Glutamatergic neuron (in vitro differentiated cells): ENCODE measurements around the gene TLNRD1. TPM values are rescaled to one million over a fixed set of nuclear protein-coding genes. Genes with fewer than 3 reads are reported as not detected.
"Not testable (repeated sequence)": the region's sequence is repeated elsewhere in the genome, so short reads cannot be mapped to it uniquely, and the experiment has no call there.

Source experiments
- DNase-seq: peaks from one replicate; pipeline ENCODE4 v3.0.0; 2022
- H3K27ac Mint-ChIP-seq: one replicate; pipeline ENCODE4 v1.8.0; 2020; ENCODE audit warnings: mild to moderate bottlenecking, mixed read lengths, inconsistent platforms; ENCODE audit not compliant: unreplicated experiment
- H3K27me3 Mint-ChIP-seq: one replicate; pipeline ENCODE4 v1.8.0; 2020; ENCODE audit warnings: mild to moderate bottlenecking, moderate library complexity, mixed read lengths, inconsistent platforms; ENCODE audit not compliant: unreplicated experiment
- H3K36me3 Mint-ChIP-seq: one replicate; pipeline ENCODE4 v1.8.0; 2020; ENCODE audit warnings: mild to moderate bottlenecking, mixed read lengths, inconsistent platforms; ENCODE audit not compliant: unreplicated experiment
- H3K4me1 Mint-ChIP-seq: one replicate; pipeline ENCODE4 v1.8.0; 2020; ENCODE audit warnings: mild to moderate bottlenecking, low read depth, mixed read lengths, inconsistent platforms; ENCODE audit not compliant: unreplicated experiment
- H3K4me3 Mint-ChIP-seq: one replicate; pipeline ENCODE4 v1.8.0; 2020; ENCODE audit warnings: mild to moderate bottlenecking, mixed read lengths, inconsistent platforms; ENCODE audit not compliant: unreplicated experiment
- H3K9me3 Mint-ChIP-seq: one replicate; pipeline ENCODE4 v1.8.0; 2020; ENCODE audit warnings: mild to moderate bottlenecking, moderate library complexity, mixed read lengths, inconsistent platforms; ENCODE audit not compliant: unreplicated experiment
- CTCF ChIP-seq: fragments of 200-600 bp; sonication (generic); IDR thresholded peaks from one replicate; pipeline ENCODE4 v1.5.0; 2021; ENCODE audit not compliant: partially characterized antibody, unreplicated experiment
- long read RNA-seq: library from polyadenylated mRNA; unstranded; transcript quantifications from one replicate; pipeline ENCODE4 v2.0.0, GENCODE V29; 2020; ENCODE audit not compliant: unreplicated experiment
- total RNA-seq: library from RNA; stranded (reverse); fragmentation: NEBNext Ultra II Directional; extraction: Animal tissue kit (Norgen Biotek cat#: 25700); gene quantifications from one replicate; pipeline ENCODE4 v1.2.1, GENCODE V29; 2021; ENCODE audit not compliant: unreplicated experiment

The TLNRD1 gene
- 35.5 TPM for total RNA-seq
- long read RNA-seq: 0 reads

GRCh38 chr15:81000624-81001151 is at the start of gene TLNRD1:
TSS of gene TLNRD1 (plus strand) at chr15:81000923. CDS start at chr15:81002272, 1,349 bp downstream.
- Mint-ChIP-seq H3K4me3 (peak within 1 kb of the TSS; percentile 92), H3K36me3 (no peaks in the 10 kb centered on the region), H3K27me3 (peaks cover 5% of the 10 kb centered on the region), H3K27ac (peak within 1 kb of the TSS; percentile 98), H3K4me1 (peaks cover 14% of the 10 kb centered on the region), H3K9me3 (peaks cover 8% of the 10 kb centered on the region)
- no peak for TF ChIP-seq CTCF
- DNase-seq: peak; percentile 92

- Mint-ChIP-seq H3K4me3 (no peak overlapping the region), H3K9me3 (no peaks in the 10 kb centered on the region)
- no peak for DNase-seq
Observed at GRCh38 chr15:80951941-80952340, 48.8 kb upstream of the TLNRD1 start.

DNA sequence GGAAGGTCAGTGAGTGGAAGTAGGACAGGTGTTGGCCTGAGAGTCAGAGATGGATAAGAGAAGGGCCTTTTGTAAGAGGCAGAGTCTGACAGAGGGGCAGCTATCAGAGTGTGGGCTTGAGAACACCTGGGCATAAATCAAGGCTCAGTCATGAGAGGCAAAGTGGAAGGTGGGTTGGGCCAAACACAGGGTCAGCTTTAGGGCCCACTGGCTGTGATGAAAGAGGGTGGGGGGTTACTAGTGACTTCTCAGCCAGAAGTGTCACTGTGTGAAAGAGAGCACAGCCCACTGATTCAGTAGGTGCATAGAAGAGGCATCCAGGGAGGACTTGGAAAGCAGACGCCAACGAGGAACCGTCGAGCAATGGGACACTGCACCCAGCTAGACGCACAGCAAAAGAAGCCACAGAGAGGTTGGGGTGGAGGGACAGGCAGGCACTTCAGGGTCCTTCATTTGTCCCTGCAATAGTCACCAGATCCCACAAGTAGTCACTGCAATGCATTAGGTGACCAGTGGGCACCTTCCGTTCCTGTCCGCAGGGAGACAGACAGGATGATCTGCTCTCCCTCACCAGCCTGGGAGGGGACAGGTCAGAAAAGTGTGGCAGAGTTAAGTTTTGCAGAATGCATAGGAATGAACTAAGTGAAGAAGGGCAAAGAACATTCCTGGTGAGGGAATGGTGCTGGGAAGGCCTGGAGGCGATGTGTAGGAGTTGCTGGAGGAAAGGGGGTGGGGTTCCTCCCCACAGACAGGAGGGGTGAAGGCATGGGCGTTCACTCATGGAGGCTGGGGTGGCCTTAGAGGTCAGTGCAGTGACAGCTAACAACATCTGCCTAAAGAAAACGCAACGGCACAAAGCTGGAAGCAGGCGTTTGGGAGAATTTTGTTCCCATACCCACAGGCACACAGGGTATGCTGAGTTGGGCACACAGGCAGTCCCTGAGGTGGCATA is 47.4 kb upstream of the TLNRD1 start:
- H3K9me3 Mint-ChIP-seq: no peaks in the 10 kb centered on the region
- no peak for TF ChIP-seq CTCF
- H3K4me3 Mint-ChIP-seq: no peak overlapping the region
- H3K27me3 Mint-ChIP-seq: peaks cover 4% of the 10 kb centered on the region
- H3K27ac Mint-ChIP-seq: no peak overlapping the region
- peaks cover 7% of the 10 kb centered on the region for H3K36me3 Mint-ChIP-seq
- DNase-seq: peak; percentile 2
- peaks cover 5% of the 10 kb centered on the region for H3K4me1 Mint-ChIP-seq

More at GRCh38 chr15:80951941-80952340, 48.8 kb upstream of the TLNRD1 start:
- no peak overlapping the region for H3K27ac Mint-ChIP-seq
- H3K4me1 Mint-ChIP-seq: no peaks in the 10 kb centered on the region
- H3K36me3 Mint-ChIP-seq: peaks cover 7% of the 10 kb centered on the region
- no peak for TF ChIP-seq CTCF
- peaks cover 4% of the 10 kb centered on the region for H3K27me3 Mint-ChIP-seq

- peaks cover 5% of the 10 kb centered on the region for H3K36me3 Mint-ChIP-seq
- peaks cover 4% of the 10 kb centered on the region for H3K27me3 Mint-ChIP-seq
- H3K27ac Mint-ChIP-seq: no peak overlapping the region
- TF ChIP-seq CTCF: no peak
- H3K4me1 Mint-ChIP-seq: peaks cover 5% of the 10 kb centered on the region
- no peak overlapping the region for H3K4me3 Mint-ChIP-seq
- DNase-seq: no peak
- peaks cover under 1% of the 10 kb centered on the region for H3K9me3 Mint-ChIP-seq
Observed at GRCh38 chr15:80953953-80954778, 46.6 kb upstream of the TLNRD1 start.

DNA sequence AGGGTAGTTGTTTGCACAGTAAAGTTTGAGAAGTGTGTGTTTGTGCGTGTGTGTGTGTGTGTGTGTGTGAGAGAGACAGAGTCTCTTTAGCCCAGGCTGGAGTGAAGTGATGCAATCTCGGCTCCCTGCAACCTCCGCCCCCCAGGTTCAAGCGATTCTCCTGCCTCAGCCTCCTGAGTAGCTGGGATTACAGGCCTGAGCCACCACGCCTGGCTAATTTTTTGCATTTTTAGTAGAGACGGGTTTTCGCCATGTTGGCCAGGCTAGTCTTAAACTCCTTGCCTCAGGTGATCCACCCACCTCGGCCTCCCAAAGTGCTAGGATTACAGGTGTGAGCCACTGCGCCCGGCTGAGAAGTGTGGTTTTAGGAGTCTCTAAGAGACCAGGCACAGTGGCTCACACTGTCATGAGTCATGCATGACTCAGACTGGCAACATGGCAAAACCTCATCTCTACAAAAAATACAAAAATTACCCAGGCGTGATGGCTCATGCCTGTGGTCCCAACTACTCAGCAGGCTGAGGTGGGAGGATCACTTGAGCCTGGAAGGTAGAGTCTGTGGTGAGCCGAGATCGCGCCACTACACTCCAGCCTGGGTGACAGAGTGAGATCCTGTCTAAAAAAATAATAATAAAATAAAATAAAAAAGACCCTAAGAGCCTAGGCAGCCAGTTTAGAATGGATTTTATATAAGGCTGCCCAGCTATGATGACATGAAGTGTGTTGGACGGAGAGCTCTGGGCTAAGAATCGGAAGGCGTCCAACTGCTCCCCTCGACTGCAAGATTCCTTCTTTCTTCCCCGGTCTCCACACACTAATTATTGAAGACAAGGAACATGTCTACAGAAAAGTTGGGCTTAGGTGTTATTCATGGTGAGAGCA is 44.9 kb upstream of the TLNRD1 start:
- DNase-seq, H3K36me3 Mint-ChIP-seq, H3K27ac Mint-ChIP-seq, H3K4me3 Mint-ChIP-seq, H3K9me3 Mint-ChIP-seq, H3K27me3 Mint-ChIP-seq: not testable (repeated sequence)
- peaks cover 11% of the 10 kb centered on the region for H3K4me1 Mint-ChIP-seq
